CD4-positive, CD25-positive, alpha-beta regulatory T cell (primary cell): ENCODE data around the gene PIPOX. TPM values are rescaled to one million over a fixed set of nuclear protein-coding genes. Genes with fewer than 3 reads are reported as not detected.

Source experiments
- polyA plus RNA-seq, 4 donors: library from polyadenylated mRNA; unstranded; fragments of 300-500 nt; fragmentation: Illumina TruSeq; gene quantifications; one replicate each; pipeline ENCODE4 v1.2.3, GENCODE V29; 2021
- total RNA-seq: library from RNA; stranded (reverse); gene quantifications from one replicate; pipeline ENCODE4 v1.2.3, GENCODE V29; 2022

PIPOX gene
- total and polyA plus RNA-seq, 5 donors from 2014 or later: 0.73 to 3.9 (median 1.4) TPM

Other genes with a start within 250 kb of the PIPOX start
- gene FAM222B, start 200.4 kb upstream of the PIPOX start, total RNA-seq: 23.4 TPM
- 10 to 100 TPM in 2 of 4 donors, 1 to 10 TPM in 2; 4.4 to 13.5 (median 11.1) TPM for gene FAM222B, start 200.4 kb upstream of the PIPOX start, polyA plus RNA-seq
- gene ERAL1, start 188.1 kb upstream of the PIPOX start, total RNA-seq: 22.1 TPM
- gene ERAL1, start 188.1 kb upstream of the PIPOX start, polyA plus RNA-seq: 10 to 100 TPM; 37.7 to 44.9 (median 42.7) TPM
- gene FLOT2, start 145.4 kb upstream of the PIPOX start, total RNA-seq: 167 TPM
- gene FLOT2, start 145.4 kb upstream of the PIPOX start, polyA plus RNA-seq: 100 to 1,000 TPM; 268 to 345 (median 303) TPM
- 21.1 TPM for gene DHRS13, start 140.1 kb upstream of the PIPOX start, total RNA-seq
- gene DHRS13, start 140.1 kb upstream of the PIPOX start, polyA plus RNA-seq: 10 to 100 TPM; 15.0 to 21.1 (median 17.7) TPM
- gene PHF12, start 91.6 kb upstream of the PIPOX start, total RNA-seq: 200 TPM
- 1 to 10 TPM; 5.4 to 8.4 (median 5.8) TPM for gene PHF12, start 91.6 kb upstream of the PIPOX start, polyA plus RNA-seq
- gene SEZ6, start 37.1 kb upstream of the PIPOX start, total RNA-seq: 0.76 TPM
- 1 to 10 TPM in 1 of 4 donors, under 1 TPM in 1, not detected in 2; 0.57 to 1.2 TPM for gene SEZ6, start 37.1 kb upstream of the PIPOX start, polyA plus RNA-seq
- 193 TPM for gene MYO18A, start 137.3 kb downstream of the PIPOX start, total RNA-seq
- 10 to 100 TPM; 16.8 to 22.6 (median 20.2) TPM for gene MYO18A, start 137.3 kb downstream of the PIPOX start, polyA plus RNA-seq
- gene CRYBA1, start 203.7 kb downstream of the PIPOX start, total RNA-seq: not detected
- not detected for gene CRYBA1, start 203.7 kb downstream of the PIPOX start, polyA plus RNA-seq